ENCODE results near the gene RLIM.
"Not testable (repeated sequence)": the region's sequence is repeated elsewhere in the genome, so short reads cannot be mapped to it uniquely, and the experiment has no call there.

RLIM gene, protein sequence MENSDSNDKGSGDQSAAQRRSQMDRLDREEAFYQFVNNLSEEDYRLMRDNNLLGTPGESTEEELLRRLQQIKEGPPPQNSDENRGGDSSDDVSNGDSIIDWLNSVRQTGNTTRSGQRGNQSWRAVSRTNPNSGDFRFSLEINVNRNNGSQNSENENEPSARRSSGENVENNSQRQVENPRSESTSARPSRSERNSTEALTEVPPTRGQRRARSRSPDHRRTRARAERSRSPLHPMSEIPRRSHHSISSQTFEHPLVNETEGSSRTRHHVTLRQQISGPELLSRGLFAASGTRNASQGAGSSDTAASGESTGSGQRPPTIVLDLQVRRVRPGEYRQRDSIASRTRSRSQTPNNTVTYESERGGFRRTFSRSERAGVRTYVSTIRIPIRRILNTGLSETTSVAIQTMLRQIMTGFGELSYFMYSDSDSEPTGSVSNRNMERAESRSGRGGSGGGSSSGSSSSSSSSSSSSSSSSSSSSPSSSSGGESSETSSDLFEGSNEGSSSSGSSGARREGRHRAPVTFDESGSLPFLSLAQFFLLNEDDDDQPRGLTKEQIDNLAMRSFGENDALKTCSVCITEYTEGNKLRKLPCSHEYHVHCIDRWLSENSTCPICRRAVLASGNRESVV

DNA sequence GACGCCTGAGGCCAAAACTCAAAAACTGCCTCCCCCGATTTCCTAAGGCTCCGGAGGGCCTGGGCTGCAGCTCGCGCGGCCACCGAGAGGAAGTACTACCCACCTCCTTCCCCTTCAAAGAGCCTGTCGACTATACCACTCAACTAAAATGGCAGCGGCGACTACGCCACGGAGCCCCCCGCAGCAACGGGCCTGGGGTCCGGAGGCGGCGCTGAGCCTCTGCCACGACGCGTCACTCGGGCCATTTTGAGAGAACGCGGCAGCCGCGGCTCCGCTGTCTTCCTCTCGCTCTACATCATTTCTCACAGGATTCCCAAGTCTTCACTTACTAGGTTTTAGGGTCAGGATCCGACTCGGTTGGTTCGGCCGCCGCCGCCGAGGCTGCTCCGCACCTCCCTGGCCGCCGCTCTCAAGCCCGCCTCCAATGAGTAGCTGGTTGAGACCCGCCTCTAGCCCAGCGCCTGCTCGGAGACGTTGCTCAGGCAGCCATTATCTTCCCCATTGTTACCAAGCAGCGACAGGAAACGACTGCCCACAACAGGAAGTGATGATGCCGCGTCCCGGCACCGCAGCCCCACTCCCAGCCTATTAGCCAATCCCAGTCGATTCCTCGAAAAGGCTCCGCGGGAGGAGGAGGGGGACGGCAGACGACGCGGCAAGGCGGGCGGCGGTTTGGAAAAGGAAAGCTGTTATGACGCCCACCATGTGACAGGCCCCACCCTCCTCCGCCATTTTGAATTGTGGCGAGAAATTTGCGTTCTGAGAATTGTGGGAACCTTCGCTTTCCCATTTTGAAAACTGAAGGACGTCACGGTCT is at the start of gene RLIM:
RLIM (minus strand) TSS at position 532 of the 817 bp plus-strand sequence. CDS start 18,647 bp downstream, outside the sequence.
- peak; percentile 91 for DNase-seq

DNA sequence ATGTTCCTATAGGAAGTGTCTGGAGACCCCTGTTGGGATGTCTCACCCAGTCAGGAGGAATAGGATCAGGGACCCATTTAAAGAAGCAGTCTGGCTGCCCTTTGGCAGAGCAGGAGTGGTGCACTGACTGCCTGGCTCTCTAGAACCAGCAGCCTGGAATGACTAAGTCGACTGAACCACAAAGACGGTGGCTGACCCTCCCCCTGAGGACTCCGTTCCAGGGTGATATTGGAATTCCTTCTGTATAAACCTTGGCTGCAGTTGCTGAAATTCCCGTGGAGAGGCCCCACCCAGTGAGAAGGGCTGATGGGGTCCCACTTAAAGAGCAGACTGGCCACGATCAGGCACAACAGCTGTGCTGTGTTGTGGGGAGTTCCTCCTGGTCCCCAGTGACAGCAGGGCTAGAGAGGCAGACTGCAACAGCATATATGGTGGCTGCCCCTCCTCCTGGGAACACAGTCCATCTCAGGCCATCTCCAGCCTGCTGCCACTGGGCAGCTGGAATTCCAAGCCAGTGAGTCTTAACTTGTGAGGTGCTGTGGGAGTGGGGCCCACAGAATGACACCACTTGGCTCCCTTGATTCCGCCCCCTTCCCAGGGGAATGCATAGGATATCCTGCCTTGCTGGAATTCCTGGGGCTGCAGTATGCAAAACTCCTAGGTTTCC is 41.8 kb upstream of the RLIM start:
- no peak for DNase-seq

DNA sequence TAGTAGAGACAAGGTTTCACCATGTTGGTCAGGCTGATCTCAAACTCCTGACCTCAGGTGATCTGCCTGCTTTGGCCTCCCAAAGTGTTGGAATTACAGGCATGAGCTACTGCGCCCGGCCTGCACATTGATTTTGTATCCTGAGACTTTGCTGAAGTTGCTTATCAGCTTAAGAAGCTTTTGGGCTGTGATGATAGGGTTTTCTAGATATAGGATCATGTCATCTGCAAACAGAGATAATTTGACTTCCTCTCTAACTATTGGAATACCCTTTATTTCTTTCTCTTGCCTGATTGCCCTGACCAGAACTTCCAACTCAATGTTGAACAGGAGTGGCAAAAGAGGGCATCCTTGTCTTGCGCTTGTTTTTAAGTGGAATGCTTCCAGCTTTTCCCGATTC is 40.5 kb upstream of the RLIM start:
- not testable (repeated sequence) for DNase-seq

DNA sequence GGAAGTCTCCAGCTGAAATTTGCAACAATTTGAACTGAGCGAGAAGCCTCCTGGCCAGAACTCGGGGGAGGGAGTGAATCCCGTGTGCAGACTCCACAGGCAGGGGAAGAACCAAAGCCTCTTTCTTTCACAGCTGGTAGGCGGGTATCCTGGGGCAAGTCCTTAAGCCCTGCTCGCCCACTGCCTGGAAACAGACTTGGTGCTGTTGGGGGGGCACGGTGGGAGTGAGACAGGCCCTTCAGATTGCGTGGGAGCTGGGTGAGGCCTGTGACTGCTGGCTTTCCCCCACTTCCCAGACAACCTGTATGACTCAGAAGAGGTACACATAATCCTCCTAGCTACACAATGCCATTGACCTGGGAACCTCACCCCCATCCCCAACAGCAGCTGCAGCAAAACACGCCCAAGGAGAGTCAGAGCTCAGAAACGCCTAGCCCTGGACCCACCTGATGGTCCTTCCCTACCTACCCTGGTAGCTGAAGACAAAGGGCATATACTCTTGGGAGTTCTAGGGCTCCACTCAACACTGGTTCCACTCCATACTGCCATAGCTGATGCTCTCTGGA is 22.4 kb upstream of the RLIM start:
- DNase-seq: no peak

DNA sequence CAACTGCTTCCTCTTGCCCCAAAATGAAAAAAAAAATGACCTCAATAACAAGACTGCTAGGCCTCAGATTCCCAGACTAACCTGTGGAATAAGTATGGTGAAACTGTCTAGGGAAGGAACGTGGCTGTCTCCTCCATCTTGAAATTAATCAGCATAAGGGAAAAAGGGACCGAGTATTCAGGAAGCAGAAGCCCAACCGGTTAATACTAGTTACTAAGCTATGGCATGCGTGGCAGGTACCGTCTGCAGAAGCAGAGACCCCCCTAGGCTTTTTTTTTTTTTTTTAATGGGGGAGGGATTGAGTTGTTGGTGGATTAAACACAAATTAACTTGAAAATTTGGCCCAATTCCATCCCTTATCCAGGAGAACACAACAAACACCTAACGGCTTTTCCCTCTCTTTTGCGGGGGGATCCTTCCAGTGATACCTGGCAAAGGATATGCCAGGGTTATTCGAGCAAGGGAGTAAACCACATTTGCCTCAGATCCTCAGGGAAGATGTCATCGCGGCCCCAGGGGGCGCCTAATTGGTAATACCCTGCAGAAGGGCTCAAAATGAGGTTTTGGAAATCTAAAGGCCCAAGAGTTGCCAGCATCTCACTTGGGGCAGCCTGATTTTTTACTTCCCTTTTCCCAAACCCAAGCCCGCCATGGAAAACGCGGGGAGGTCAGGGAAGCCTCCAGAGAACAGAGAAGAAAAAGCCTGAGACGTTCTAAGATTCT is 893 bp downstream of the RLIM start:
- peak; percentile 11 for DNase-seq

DNA sequence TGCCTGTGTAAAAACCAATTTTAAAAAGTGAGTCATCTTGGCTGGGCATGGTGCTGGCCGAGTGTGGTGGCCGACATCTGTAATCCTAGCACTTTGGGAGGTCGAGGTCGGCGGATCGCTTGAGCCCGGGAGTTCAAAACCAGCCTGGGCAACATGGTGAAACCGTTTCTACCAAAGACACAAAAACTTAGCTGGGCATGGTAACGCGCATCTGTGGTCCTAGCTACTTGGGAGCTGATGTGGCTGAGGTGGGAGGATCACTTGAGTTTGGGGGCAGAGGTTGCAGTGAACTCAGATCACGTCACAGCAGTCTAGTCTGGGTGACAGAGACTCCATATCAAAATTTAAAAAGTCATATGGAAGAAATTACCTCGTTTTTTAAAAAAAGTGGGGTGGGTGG is 7.6 kb downstream of the RLIM start:
- DNase-seq: no peak

DNA sequence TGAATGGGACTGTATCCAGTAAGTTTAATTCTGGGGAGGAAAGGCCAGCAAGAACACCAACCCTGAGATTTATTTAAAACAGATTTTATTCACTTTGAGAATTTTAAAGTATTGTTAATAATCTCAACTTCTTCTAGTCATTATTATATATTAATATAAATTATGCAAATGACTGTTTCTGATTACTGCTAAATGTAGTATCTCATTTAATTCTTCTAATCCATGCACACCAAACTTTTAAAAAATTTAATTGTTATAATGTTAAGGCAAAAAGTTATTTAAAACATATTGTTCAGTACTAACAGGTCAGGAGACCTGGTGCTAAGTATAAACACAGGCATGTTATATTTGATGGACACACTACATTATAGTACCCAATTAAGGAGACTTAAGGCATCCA is 8.1 kb downstream of the RLIM start:
- no peak for DNase-seq

DNA sequence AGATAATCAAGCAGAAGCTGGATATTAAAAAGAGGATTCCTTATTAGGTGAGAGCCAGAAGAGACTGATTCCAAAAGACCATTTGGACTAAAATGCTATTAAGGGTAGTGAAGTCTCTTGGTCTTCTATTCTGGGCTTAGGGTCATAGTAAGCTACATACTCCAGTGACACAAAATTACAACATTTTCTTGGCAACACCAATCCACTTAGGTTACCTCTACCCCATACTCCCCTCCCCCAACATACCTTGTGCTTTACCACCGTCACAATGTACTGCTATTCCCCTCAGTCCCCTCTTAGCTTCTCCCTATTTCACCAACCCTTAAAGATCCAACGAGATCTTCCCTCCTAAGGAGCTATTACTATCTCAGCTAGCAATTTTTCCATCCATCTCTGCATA is 11.4 kb downstream of the RLIM start:
- no peak for DNase-seq

DNA sequence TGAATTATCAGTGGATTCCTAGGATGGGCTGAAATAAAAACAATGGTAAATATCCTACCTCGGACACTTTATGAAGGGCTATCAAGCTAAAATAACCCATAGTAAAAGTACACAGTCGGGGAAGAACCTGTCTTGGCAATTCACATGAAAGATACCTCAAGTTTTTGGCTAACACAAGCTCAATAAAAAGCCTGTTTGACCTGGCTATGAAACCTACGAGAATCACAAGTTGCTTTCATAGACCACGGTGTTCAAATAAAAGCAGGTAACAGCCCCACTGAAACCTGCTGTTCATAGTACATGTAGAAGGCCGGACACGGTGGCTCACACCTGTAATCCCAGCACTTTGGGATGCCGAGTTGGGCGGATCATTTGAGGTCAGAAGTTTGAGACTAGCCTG is 12.3 kb downstream of the RLIM start:
- no peak for DNase-seq

DNA sequence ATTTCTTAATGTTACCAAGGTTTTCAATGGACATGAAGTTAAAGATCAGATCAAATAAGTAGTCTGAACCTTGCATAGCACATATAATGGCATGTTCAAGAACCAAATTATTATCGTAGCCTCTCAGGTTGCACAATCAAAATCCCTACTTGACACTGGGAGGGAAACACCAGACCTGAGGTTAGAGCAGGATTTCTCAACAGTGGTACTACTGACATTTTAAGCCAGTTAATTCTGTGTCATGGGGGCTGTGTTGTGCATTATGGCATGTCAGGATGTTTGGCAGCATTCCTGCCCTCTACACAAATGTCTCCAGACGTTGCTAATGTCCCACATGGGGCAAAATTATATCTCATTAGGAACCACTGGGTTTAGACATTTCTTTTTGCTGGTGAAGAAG is 20.8 kb downstream of the RLIM start:
- no peak for DNase-seq

DNA sequence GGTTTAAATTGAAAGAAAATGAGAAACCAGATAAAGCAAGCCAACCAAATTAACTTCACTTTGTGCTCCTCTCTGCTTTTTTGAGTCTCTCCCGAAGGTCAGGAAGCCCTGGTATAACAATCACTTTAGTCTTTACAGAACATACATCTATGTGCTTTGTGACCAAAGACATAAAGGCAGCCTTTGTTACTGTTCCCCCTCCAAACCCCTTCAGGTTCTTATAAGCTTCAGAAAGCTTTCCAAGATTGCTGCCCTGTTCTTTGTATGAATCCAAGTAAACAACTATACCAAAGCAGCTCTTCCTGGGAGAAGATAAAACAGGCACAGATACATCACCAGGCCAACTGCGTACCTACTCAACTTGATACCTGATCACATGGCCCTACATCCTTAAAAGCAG is 28.7 kb downstream of the RLIM start:
- no peak for DNase-seq

DNA sequence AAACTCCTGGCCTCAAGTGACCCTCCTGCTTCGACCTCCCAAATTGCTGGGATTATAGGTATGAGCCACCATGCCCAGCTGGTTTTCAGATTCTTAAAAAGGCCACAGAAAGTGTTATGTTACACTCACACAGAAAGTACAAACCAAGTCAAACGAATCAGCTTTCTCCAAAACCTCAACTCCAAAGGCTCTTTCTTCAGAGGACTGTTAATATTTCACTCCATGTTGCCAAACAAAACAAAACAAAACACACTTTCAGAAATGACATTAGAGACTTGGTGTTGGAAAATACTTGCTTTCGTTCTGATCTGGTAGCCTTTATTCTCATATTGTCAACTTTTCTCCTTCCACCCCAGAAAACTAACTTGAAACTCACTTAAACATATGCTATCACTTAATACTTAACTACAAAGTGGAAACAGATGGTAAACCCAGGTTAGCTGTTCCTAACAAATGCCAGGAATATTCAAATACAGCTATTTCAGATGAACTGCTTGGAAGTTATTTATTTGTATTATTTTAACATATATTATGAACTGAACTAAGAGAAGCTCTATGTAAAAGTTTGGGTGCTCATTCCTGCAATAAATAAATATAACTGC is 34.7 kb downstream of the RLIM start:
- no peak for DNase-seq

DNA sequence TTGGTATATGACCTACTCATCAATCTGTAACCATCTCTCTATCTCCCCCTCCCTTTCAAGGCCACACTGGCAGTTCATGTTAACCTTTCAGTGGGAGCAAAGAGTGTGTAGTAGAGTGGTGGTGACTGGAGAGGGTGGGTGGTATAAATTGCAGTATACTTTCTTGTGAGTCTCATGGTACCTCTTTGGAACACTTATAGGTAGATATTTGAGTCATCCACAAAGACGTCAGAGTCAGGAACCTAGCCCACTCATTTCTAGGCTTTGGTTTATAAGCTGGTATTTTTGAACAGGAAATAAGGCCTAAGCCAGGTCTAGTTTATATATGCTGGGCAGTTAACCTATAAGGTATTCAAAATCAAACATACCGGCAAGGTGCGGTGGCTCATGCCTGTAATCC is 36.3 kb downstream of the RLIM start:
- DNase-seq: no peak

DNA sequence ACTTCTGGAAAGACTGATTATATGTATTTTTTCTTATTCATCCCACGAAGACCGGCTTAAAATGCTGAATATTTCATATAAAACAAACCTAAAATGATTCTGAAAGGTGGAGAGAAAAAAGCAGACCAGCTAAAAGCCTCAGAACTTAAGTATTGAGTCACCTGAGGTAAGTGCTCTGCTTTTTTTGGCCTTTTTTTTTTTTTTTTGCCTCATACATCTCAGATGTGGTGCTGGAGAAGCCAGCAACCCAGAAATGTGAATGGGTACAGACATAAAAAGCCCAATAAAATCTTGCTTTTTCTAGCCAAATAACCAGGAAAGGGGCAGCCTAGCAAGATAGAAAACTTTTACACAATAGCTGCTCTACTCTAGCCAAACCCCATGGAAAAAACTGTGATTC is 57.0 kb downstream of the RLIM start:
- no peak for DNase-seq

DNA sequence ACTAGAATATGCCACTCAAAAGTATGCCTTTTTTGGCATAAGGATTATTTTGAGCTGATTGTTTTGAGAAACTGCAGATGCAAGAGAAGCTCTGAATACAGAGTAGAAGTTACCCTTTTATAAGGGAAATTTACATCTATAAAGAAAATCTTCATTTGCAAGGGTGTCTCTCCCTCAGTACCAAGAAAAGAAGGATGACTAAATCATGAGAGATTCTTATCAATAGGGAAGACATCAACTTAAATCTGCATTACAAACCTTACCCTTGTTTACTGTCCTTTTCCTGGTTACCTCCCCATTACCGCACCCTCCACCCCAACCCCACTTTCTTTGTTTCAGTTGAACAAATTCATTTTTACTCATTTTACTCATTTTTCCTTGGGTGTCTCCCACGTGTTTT is 62.5 kb downstream of the RLIM start:
- DNase-seq: no peak

DNA sequence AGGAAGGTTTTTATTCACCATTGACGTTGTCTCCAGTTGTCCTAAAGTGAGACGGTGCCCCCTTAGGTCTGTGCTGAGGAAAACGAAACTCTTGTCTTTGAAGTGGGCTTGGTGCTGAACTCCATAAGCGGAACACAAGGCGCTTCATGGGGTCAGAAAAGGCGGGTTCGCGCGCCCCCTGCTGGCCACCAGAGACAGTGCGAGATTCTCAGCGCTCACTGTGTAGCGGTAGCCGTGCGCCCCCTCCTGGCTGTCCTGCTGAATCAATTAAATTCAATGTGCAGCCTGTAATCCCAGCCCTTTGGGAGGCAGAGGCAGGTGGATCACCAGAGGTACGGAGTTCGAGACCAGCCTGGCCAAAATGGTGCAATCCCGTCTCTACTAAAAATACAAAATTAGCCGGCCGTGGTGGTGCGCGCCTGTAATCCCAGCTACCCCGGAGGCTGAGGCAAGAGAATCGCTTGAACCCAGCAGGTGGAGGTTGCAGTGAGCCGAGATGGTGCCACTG is 64.1 kb downstream of the RLIM start:
- peak; percentile 63 for DNase-seq

DNA sequence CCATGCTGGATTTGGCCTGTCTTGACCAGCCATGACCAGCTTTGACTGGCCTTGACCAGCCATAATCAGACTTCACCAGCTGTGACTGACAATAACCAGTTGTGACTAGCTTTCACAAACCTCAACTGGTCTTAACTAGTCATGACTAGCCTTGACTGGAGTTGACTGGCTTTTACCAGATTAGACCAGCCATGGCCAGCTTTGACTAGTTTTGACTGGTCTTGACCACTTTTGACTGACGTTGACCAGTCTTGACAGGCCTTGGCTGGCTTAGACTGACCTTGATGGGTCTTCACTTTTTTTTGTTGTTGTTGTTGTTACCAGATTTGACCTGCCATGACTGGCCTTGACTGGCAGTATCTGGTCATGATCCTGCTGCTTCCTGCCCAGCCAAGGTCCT is 67.4 kb downstream of the RLIM start:
- DNase-seq: no peak

DNA sequence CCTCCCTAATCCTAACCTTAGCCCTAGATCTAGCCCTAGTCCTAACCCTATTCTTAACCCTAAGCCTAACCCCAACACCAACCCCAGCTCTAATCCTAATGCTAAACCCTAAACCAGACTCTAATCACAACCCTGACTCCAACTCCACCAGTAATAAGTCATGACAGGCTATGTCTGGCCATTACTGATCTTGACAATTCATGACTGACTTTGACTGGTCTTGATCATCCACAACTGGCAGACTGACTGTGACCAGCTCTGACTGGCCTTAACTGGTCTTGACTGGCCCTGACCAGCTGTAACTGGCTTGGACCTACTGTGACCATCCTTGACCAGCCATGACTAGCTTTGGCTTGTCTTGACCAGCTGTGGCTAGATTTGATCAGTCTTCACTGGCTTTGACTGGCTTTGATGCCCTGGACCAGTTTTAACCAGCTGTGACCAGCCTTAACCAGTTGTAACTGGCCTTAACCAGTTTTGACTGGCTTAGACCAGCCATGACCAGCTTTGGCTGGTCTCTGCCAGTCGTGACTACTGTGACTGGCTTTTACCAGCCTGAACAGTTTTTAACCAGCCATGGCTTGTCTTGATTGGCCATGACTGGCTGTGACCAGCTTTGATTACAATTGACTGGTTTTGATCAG is 68.4 kb downstream of the RLIM start:
- no peak for DNase-seq

DNA sequence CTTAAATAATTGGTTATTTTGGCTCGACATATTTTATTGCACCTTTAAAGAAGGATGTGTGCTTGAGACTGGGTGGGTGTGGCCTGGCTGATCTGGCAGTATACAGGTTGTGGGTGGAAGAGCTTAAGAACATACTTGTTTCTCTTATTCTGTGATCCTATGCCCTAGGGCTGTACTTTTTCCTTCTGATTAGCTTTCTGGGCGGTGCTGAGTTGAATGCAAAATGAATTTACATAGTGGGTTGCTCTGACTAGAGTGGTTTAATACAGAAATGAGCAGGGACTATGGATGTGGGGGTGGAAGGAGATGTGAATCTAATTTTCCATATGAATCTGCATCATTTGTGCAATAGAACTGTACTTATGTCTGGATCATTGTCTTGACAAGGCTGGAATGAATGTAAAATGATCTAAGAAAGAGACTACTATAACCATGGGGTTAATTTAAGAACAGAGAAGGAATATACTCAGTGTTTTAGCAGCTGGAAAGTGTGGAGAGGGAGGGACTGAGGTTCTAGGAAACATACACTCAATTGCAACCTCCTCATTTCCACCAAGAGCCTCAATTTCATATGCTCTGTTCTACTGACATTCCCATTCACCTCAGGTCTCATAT is 73.7 kb downstream of the RLIM start:
- DNase-seq: no peak

DNA sequence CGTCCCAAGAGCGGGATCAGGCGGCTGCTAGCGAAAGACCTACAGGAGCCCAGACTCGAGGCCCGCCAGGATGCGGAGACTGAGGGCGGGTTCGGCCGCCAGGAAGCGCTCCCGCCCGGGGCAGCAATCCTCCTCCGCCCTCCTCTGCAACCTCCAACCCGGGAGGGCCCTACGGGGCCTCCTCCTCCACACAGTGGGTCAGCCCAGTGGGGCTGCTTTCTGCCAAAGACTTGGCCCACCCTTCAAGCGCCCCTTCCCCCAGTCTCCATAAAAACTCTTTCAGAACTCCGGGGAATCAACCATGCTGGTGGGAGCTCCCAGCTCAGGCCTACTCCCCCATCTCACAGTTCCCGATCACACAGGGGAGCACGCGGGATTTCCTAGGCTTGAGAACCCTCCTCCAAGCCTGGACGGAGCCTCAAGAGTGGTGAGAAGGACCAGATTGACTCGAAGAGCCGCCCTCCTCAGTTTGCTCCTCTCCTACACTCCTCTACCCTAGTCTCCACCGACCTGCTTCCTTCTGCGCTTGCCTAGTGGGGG is 77.5 kb downstream of the RLIM start:
- no peak for DNase-seq
